Naive thymus-derived CD4-positive, alpha-beta T cell (primary cell): ENCODE results near the gene TNNC1. TPM values are rescaled to one million over a fixed set of nuclear protein-coding genes. Genes with fewer than 3 reads are reported as not detected.

Experiments
- ATAC-seq: fragments of 150-1000 bp; cut with Tn5 transposase; 2 replicates; pipeline ENCODE4 v1.10.0; 2021; ENCODE audit warnings: mild to moderate bottlenecking, moderate library complexity
- CTCF ChIA-PET: fragments of 350-600 bp; sonication (Branson Sonifier 250); formaldehyde crosslinking; loops from one replicate; lab custom pipeline; 2021; ENCODE audit warnings: antibody characterized with exemption; lab: Charles Lee
- POLR2A ChIA-PET: fragments of 350-600 bp; sonication (Branson Sonifier 250); formaldehyde crosslinking; loops from one replicate; lab custom pipeline; 2021; ENCODE audit warnings: antibody characterized with exemption, inconsistent platforms; lab: Charles Lee
- DNase-seq, 9 donors: peaks; one replicate each; pipeline versions ENCODE4 v3.0.0 to v3.0.0-alpha.2; 2020 to 2022; ENCODE audit warnings: mixed read lengths in 1 of 9
- H3K27ac ChIP-seq: one replicate; pipeline ENCODE4 v1.7.0; 2013; ENCODE audit warnings: mild to moderate bottlenecking, low read depth, low read length, moderate library complexity
- H3K27me3 ChIP-seq, 2 donors: one replicate each; pipeline ENCODE4 v1.7.0; 2013; ENCODE audit warnings: low read length in 2 of 2, mild to moderate bottlenecking in 2 of 2, moderate library complexity in 2 of 2; ENCODE audit not compliant: control insufficient read depth in 2 of 2, insufficient read depth in 2 of 2
- H3K36me3 ChIP-seq, 3 experiments: 1 replicate in 2 of 3; 2 replicates in 1 of 3; pipeline ENCODE4 v1.7.0; 2013; ENCODE audit warnings: low read length in 3 of 3, mild to moderate bottlenecking in 3 of 3, moderate library complexity in 1 of 3; ENCODE audit not compliant: insufficient read depth in 3 of 3, control insufficient read depth in 2 of 3
- H3K4me1 ChIP-seq, 2 donors: one replicate each; pipeline ENCODE4 v1.7.0; 2013; ENCODE audit warnings: low read length in 2 of 2, mild to moderate bottlenecking in 2 of 2, moderate library complexity in 1 of 2; ENCODE audit not compliant: control insufficient read depth in 2 of 2, insufficient read depth in 2 of 2
- H3K4me3 ChIP-seq: 2 replicates; pipeline ENCODE4 v1.7.0; 2013; ENCODE audit warnings: mild to moderate bottlenecking, low read length
- H3K9me3 ChIP-seq, 3 experiments: 1 replicate in 2 of 3; 2 replicates in 1 of 3; pipeline ENCODE4 v1.7.0; 2013; ENCODE audit warnings: low read length in 3 of 3; ENCODE audit not compliant: control insufficient read depth in 2 of 3
- H3K27ac Mint-ChIP-seq, 9 donors: one replicate each; pipeline ENCODE4 v1.8.0; 2020 to 2022; ENCODE audit warnings: mixed read lengths in 9 of 9, mild to moderate bottlenecking in 8 of 9, moderate library complexity in 5 of 9, inconsistent platforms in 2 of 9
- H3K27me3 Mint-ChIP-seq, 5 donors: one replicate each; pipeline ENCODE4 v1.8.0; 2021 to 2022; ENCODE audit warnings: mixed read lengths in 5 of 5, mild to moderate bottlenecking in 1 of 5
- H3K36me3 Mint-ChIP-seq, 5 donors: one replicate each; pipeline ENCODE4 v1.8.0; 2020 to 2022; ENCODE audit warnings: mixed read lengths in 5 of 5, mild to moderate bottlenecking in 3 of 5, inconsistent platforms in 1 of 5
- H3K4me1 Mint-ChIP-seq, 7 donors: one replicate each; pipeline ENCODE4 v1.8.0; 2020 to 2022; ENCODE audit warnings: mixed read lengths in 7 of 7, mild to moderate bottlenecking in 3 of 7, inconsistent platforms in 1 of 7
- H3K4me3 Mint-ChIP-seq, 10 donors: one replicate each; pipeline ENCODE4 v1.8.0; 2020 to 2022; ENCODE audit warnings: mild to moderate bottlenecking in 10 of 10, mixed read lengths in 10 of 10, moderate library complexity in 6 of 10, inconsistent platforms in 2 of 10
- H3K9me3 Mint-ChIP-seq, 11 donors: one replicate each; pipeline ENCODE4 v1.8.0; 2020 to 2022; ENCODE audit warnings: mixed read lengths in 11 of 11, mild to moderate bottlenecking in 4 of 11, inconsistent platforms in 1 of 11, moderate library complexity in 1 of 11
- intact Hi-C, 2 donors: fragments of 100-400 bp; cut with micrococcal nuclease; formaldehyde crosslinking; loops; one replicate each; pipeline ENCODE4 v1.15.1; 2023
- polyA plus RNA-seq, 2 donors: library from polyadenylated mRNA; unstranded; fragments of 300-500 nt; fragmentation: Illumina TruSeq; gene quantifications; one replicate each; pipeline ENCODE4 v1.2.3, GENCODE V29; 2021
- total RNA-seq, 6 experiments: library from RNA in 5 of 6; stranded (reverse) in 5 of 6; gene quantifications; 1 replicate in 5 of 6; 2 replicates in 1 of 6; pipeline ENCODE4 v1.2.3 and lab custom pipeline; 2021 to 2026

TNNC1 gene
- total and polyA plus RNA-seq, 7 experiments from 2014 or later: 0.73 to 8.4 (median 3.5) TPM

DNA sequence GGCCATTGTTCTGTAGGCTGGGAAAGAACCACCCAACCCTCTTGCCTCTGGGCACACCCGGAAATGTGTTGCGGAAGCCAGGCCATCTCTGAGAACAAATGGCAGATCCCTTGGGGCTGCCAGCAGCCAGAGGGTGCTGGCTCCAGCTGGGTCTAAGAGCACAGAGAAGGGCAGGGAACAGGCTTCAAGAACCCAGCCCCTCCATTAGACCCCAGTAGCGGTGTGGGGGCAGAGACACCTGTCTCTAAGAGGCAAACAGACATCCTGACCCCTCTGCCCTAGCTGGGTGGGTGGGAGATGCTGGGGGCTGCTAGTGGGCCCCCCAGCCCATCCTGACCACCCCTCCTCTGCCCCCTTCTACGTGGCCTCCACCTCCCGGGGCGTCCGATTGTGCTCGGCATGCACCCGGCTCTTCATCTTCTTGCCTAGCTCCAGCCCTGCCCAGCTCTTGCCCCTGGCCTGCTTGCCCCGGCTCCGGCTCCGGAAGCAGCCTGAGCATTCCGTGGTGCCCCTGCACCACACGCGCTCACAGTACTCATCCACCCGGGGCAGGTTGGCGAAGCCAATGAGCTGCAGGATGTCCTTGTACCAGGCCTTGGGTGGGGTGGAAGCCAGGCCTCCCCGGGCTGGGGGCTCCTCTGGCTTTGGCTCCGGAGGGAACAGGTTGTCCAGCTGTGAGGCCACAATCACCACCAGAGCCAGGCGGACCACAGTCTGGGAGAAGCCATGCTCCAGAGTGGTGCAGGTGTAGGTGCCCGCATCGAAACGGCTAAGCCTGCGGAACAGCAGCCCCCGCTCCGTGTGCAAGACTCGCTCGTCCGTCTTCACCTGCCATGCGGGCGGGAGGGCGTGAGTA lies 18.4 kb downstream of the TNNC1 start:
- ChIA-PET CTCF (no interaction called here), POLR2A (no interaction called here)
- DNase-seq (no peak), ATAC-seq (no peak)
- Histone ChIP-seq H3K27me3 (no peaks in the 10 kb centered on the region), H3K36me3 (no peaks in the 10 kb centered on the region), H3K9me3 (no peaks in the 10 kb centered on the region), H3K4me1 (no peaks in the 10 kb centered on the region), H3K4me3 (no peak overlapping the region), H3K27ac (no peak overlapping the region)
- Mint-ChIP-seq H3K27ac (no peak overlapping the region), H3K36me3 (no peaks in the 10 kb centered on the region), H3K9me3 (no peaks in the 10 kb centered on the region), H3K4me3 (no peak overlapping the region), H3K27me3 (peaks cover 0 to 6% (median 0%) of the 10 kb centered on the region in 5 donors), H3K4me1 (peaks cover 0 to 5% (median 0%) of the 10 kb centered on the region in 7 donors)
- intact Hi-C loops: no loop called here

- Mint-ChIP-seq H3K4me3 (no peak overlapping the region), H3K4me1 (peaks cover 0 to 5% (median 0%) of the 10 kb centered on the region in 7 donors), H3K27ac (no peak overlapping the region), H3K36me3 (no peaks in the 10 kb centered on the region), H3K9me3 (no peaks in the 10 kb centered on the region), H3K27me3 (peaks cover 0 to 6% (median 0%) of the 10 kb centered on the region in 5 donors)
- CTCF ChIA-PET: no interaction called here
- Histone ChIP-seq H3K36me3 (no peaks in the 10 kb centered on the region), H3K4me3 (no peak overlapping the region), H3K4me1 (no peaks in the 10 kb centered on the region), H3K9me3 (no peaks in the 10 kb centered on the region), H3K27ac (no peak overlapping the region), H3K27me3 (no peaks in the 10 kb centered on the region)
- intact Hi-C loops: no loop called here
- DNase-seq (no peak), ATAC-seq (no peak)
- POLR2A ChIA-PET: no interaction called here
Measured at GRCh38 chr3:52434491-52435115, 19.2 kb downstream of the TNNC1 start.

DNA sequence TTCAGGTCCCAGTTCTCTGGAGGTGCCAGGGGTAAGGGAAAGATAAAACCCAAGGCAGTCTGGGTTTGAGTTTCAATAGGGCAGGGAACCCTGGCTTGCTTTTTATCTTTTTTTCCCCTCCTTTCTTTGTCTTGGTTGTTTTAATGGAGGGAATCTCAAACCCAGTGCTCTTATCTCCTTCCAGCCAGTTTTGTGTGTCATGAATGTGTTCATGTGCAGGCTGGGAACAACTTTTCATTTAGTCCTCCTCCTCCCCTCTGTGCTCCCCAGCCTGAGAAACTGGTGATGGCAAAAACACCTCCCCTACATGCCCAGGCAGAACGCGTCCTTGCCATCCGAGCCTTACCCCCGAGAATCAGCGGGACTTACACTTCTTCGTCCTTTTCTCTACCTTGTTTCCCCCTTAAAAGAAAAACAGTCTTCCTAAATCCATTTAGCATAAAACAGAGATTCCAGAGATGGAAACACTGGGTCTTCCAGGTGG lies 19.8 kb downstream of the TNNC1 start:
- intact Hi-C loops: no loop called here
- H3K27me3 Mint-ChIP-seq: peaks cover 0 to 6% (median 0%) of the 10 kb centered on the region in 5 donors
- DNase-seq (no peak), ATAC-seq (no peak)
- CTCF ChIA-PET: no interaction called here
- no peaks in the 10 kb centered on the region for H3K36me3 ChIP-seq
- H3K36me3 Mint-ChIP-seq: no peaks in the 10 kb centered on the region
- H3K4me3 Mint-ChIP-seq: no peak overlapping the region
- H3K4me3 ChIP-seq: no peak overlapping the region
- POLR2A ChIA-PET: no interaction called here
- no peaks in the 10 kb centered on the region for H3K27me3 ChIP-seq
- H3K27ac Mint-ChIP-seq: no peak overlapping the region
- peaks cover 0 to 5% (median 0%) of the 10 kb centered on the region in 7 donors for H3K4me1 Mint-ChIP-seq
- H3K4me1 ChIP-seq: no peaks in the 10 kb centered on the region
- H3K9me3 ChIP-seq: no peaks in the 10 kb centered on the region
- H3K27ac ChIP-seq: no peak overlapping the region
- no peaks in the 10 kb centered on the region for H3K9me3 Mint-ChIP-seq

- POLR2A ChIA-PET: no interaction called here
- Histone ChIP-seq H3K36me3 (no peaks in the 10 kb centered on the region), H3K27me3 (no peaks in the 10 kb centered on the region), H3K9me3 (no peaks in the 10 kb centered on the region), H3K27ac (no peak overlapping the region), H3K4me1 (no peaks in the 10 kb centered on the region), H3K4me3 (no peak overlapping the region)
- peaks cover 0 to 6% (median 0%) of the 10 kb centered on the region in 5 donors for H3K27me3 Mint-ChIP-seq
- no peaks in the 10 kb centered on the region for H3K9me3 Mint-ChIP-seq
- ATAC-seq: no peak
- H3K4me3 Mint-ChIP-seq: no peak overlapping the region
- peaks cover 0 to 5% (median 0%) of the 10 kb centered on the region in 7 donors for H3K4me1 Mint-ChIP-seq
- intact Hi-C loops: no loop called here
- no peak overlapping the region for H3K27ac Mint-ChIP-seq
- H3K36me3 Mint-ChIP-seq: no peaks in the 10 kb centered on the region
- no peak for DNase-seq
- CTCF ChIA-PET: no interaction called here
Measured at GRCh38 chr3:52433328-52433995, 20.4 kb downstream of the TNNC1 start.

- no peak overlapping the region for H3K27ac Mint-ChIP-seq
Measured at GRCh38 chr3:52432691-52433141, 21.1 kb downstream of the TNNC1 start.

GRCh38 chr3:52432225-52432624 lies 21.6 kb downstream of the TNNC1 start:
- H3K36me3 Mint-ChIP-seq: no peaks in the 10 kb centered on the region
- Histone ChIP-seq H3K4me1 (no peaks in the 10 kb centered on the region), H3K27me3 (no peaks in the 10 kb centered on the region), H3K27ac (no peak overlapping the region), H3K36me3 (no peaks in the 10 kb centered on the region), H3K4me3 (no peak overlapping the region), H3K9me3 (no peaks in the 10 kb centered on the region)
- ChIA-PET CTCF (no interaction called here), POLR2A (interaction anchor here (1.7 kb wide), 1 partner anchor 20 kb away, joined by 5 read pairs; no protein-coding TSS in a partner anchor)
- H3K9me3 Mint-ChIP-seq: no peaks in the 10 kb centered on the region
- H3K27ac Mint-ChIP-seq: no peak overlapping the region
- no peak for ATAC-seq
- peaks cover 0 to 5% (median 0%) of the 10 kb centered on the region in 7 donors for H3K4me1 Mint-ChIP-seq
- intact Hi-C loops: no loop called here
- H3K27me3 Mint-ChIP-seq: peaks cover 0 to 11% (median 0%) of the 10 kb centered on the region in 5 donors
- DNase-seq: no peak
- H3K4me3 Mint-ChIP-seq: no peak overlapping the region

More at GRCh38 chr3:52432691-52433141, 21.1 kb downstream of the TNNC1 start:
- Histone ChIP-seq H3K9me3 (no peaks in the 10 kb centered on the region), H3K4me1 (no peaks in the 10 kb centered on the region), H3K4me3 (no peak overlapping the region), H3K27me3 (no peaks in the 10 kb centered on the region), H3K27ac (no peak overlapping the region), H3K36me3 (no peaks in the 10 kb centered on the region)
- POLR2A ChIA-PET: interaction anchor here (1.7 kb wide), 1 partner anchor 20 kb away, joined by 5 read pairs; no protein-coding TSS in a partner anchor
- Mint-ChIP-seq H3K36me3 (no peaks in the 10 kb centered on the region), H3K4me1 (peaks cover 0 to 5% (median 0%) of the 10 kb centered on the region in 7 donors), H3K9me3 (no peaks in the 10 kb centered on the region), H3K27me3 (peaks cover 0 to 11% (median 0%) of the 10 kb centered on the region in 5 donors), H3K4me3 (no peak overlapping the region)
- CTCF ChIA-PET: no interaction called here
- intact Hi-C loops: no loop called here
- DNase-seq: no peak
- ATAC-seq: peak; percentile 43
